ENCODE results near the gene SAP30BP.

GRCh38 chr17:75633486-75634375, 33.4 kb upstream of the SAP30BP start:
- TF ChIP-seq CTCF (IDR thresholded peaks at IDR 0.05; ENCODE audit: insufficient read depth, low read length, poor library complexity, severe bottlenecking) = peak; percentile 42
- TF ChIP-seq EZH2phosphoT487 (conservative IDR thresholded peaks at IDR 0.05; ENCODE audit: low read length) = no peak

All from SU-DHL-6 (cell line).